ENCODE measurements around the gene MYO5A.

Gene MYO5A

GRCh38 chr15:52540374-52541012 is 11.8 kb upstream of the MYO5A start:
- H3K36me3 ChIP-seq (ENCODE audit: insufficient read depth, low read length): peaks cover 2% of the 10 kb centered on the region; the same call in 1 of the 2 replicates
- TF ChIP-seq CTCF (conservative IDR thresholded peaks at IDR 0.05; ENCODE audit: low read length): no peak
- TF ChIP-seq EZH2phosphoT487 (IDR thresholded peaks at IDR 0.05; ENCODE audit: borderline replicate concordance): no peak

GRCh38 chr15:52537459-52537858 is 8.8 kb upstream of the MYO5A start:
- Histone ChIP-seq H3K9me3 (ENCODE audit: insufficient read depth, low read depth, low read length) (0 out of 2 replicates have a peak, but pooled peaks cover 8% of the 10 kb centered on the region), H3K9me2 (replicated peaks; ENCODE audit: low read depth, low read length) (no peaks in the 10 kb centered on the region), H3K4me2 (ENCODE audit: low read depth, low read length, poor library complexity, severe bottlenecking) (no peak overlapping the region), H3K79me2 (ENCODE audit: insufficient read depth, low read length) (no peaks in the 10 kb centered on the region), H3K36me3 (ENCODE audit: insufficient read depth, low read length) (no peaks in the 10 kb centered on the region), H4K20me1 (ENCODE audit: insufficient read depth, low read length, poor library complexity, severe bottlenecking) (no peaks in the 10 kb centered on the region), H3K4me1 (ENCODE audit: insufficient read depth, low read length, poor library complexity, severe bottlenecking) (peaks cover 2% of the 10 kb centered on the region), H3K9ac (ENCODE audit: low read depth, low read length, poor library complexity, severe bottlenecking) (no peak overlapping the region), H3F3A (ENCODE audit: low read depth) (no peaks in the 10 kb centered on the region), H3K27me3 (ENCODE audit: insufficient read depth, low read length, poor library complexity, severe bottlenecking) (no peaks in the 10 kb centered on the region), H3K4me3 (ENCODE audit: low read length, poor library complexity, severe bottlenecking) (no peak overlapping the region), H2AFZ (ENCODE audit: low read length) (no peak overlapping the region)
- TF ChIP-seq EZH2phosphoT487 (IDR thresholded peaks at IDR 0.05; ENCODE audit: borderline replicate concordance) (no peak), CTCF (conservative IDR thresholded peaks at IDR 0.05; ENCODE audit: low read length) (no peak)

More at GRCh38 chr15:52540374-52541012, 11.8 kb upstream of the MYO5A start:
- no peak overlapping the region for H3K4me2 ChIP-seq (ENCODE audit: low read depth, low read length, poor library complexity, severe bottlenecking)
- no peaks in the 10 kb centered on the region for H3F3A ChIP-seq (ENCODE audit: low read depth)
- peaks cover 8% of the 10 kb centered on the region; the same call in 1 of the 2 replicates for H3K9me3 ChIP-seq (ENCODE audit: insufficient read depth, low read depth, low read length)
- H4K20me1 ChIP-seq (ENCODE audit: insufficient read depth, low read length, poor library complexity, severe bottlenecking): no peaks in the 10 kb centered on the region
- H3K4me1 ChIP-seq (ENCODE audit: insufficient read depth, low read length, poor library complexity, severe bottlenecking): no peaks in the 10 kb centered on the region
- H3K27me3 ChIP-seq (ENCODE audit: insufficient read depth, low read length, poor library complexity, severe bottlenecking): no peaks in the 10 kb centered on the region
- no peaks in the 10 kb centered on the region for H3K9me2 ChIP-seq (replicated peaks; ENCODE audit: low read depth, low read length)
- H2AFZ ChIP-seq (ENCODE audit: low read length): no peak overlapping the region
- H3K4me3 ChIP-seq (ENCODE audit: low read length, poor library complexity, severe bottlenecking): no peak overlapping the region
- H3K9ac ChIP-seq (ENCODE audit: low read depth, low read length, poor library complexity, severe bottlenecking): no peak overlapping the region
- H3K79me2 ChIP-seq (ENCODE audit: insufficient read depth, low read length): no peaks in the 10 kb centered on the region

- TF ChIP-seq EZH2phosphoT487 (IDR thresholded peaks at IDR 0.05; ENCODE audit: borderline replicate concordance) (no peak), CTCF (conservative IDR thresholded peaks at IDR 0.05; ENCODE audit: low read length) (no peak)
- no peaks in the 10 kb centered on the region for H3K9me2 ChIP-seq (replicated peaks; ENCODE audit: low read depth, low read length)
These were observed 3.7 kb upstream of the MYO5A start for GRCh38 chr15:52532427-52532826.

More at GRCh38 chr15:52532427-52532826, 3.7 kb upstream of the MYO5A start:
- Histone ChIP-seq H2AFZ (ENCODE audit: low read length) (no peak overlapping the region), H3K9me3 (ENCODE audit: insufficient read depth, low read depth, low read length) (no peaks in the 10 kb centered on the region), H3K79me2 (ENCODE audit: insufficient read depth, low read length) (peaks cover 9% of the 10 kb centered on the region), H3K4me1 (ENCODE audit: insufficient read depth, low read length, poor library complexity, severe bottlenecking) (peaks cover 20% of the 10 kb centered on the region), H4K20me1 (ENCODE audit: insufficient read depth, low read length, poor library complexity, severe bottlenecking) (peaks cover 5% of the 10 kb centered on the region), H3K36me3 (ENCODE audit: insufficient read depth, low read length) (no peaks in the 10 kb centered on the region), H3F3A (ENCODE audit: low read depth) (no peaks in the 10 kb centered on the region), H3K4me2 (ENCODE audit: low read depth, low read length, poor library complexity, severe bottlenecking) (no peak overlapping the region), H3K4me3 (ENCODE audit: low read length, poor library complexity, severe bottlenecking) (no peak overlapping the region), H3K9ac (ENCODE audit: low read depth, low read length, poor library complexity, severe bottlenecking) (no peak overlapping the region), H3K27me3 (ENCODE audit: insufficient read depth, low read length, poor library complexity, severe bottlenecking) (no peaks in the 10 kb centered on the region)

Measured in Loucy (cell line).